Upper lobe of left lung (tissue), 6 donors: ENCODE measurements around the gene ZMAT3. TPM values are rescaled to one million over a fixed set of nuclear protein-coding genes. Genes with fewer than 3 reads are reported as not detected.

Source experiments
- ATAC-seq, 2 donors: fragments of 200-7000 bp; cut with Tn5 transposase; one replicate each; pipeline ENCODE4 v1.9.1; 2022; ENCODE audit warnings: mild to moderate bottlenecking in 2 of 2, moderate library complexity in 2 of 2; ENCODE audit not compliant: low FRiP score in 2 of 2
- DNase-seq, 2 donors: peaks; one replicate each; pipeline ENCODE4 v3.0.0-alpha.2; 2019 to 2020
- H3K27ac ChIP-seq, 4 donors: fragments of 200-600 bp; sonication (generic); one replicate each; pipeline ENCODE4 v1.5.1; 2016 to 2019
- H3K27me3 ChIP-seq, 4 donors: fragments of 200-600 bp; sonication (generic); one replicate each; pipeline ENCODE4 v1.5.1; 2017 to 2019
- H3K36me3 ChIP-seq, 4 donors: fragments of 200-600 bp; sonication (generic); one replicate each; pipeline ENCODE4 v1.5.1; 2016 to 2019
- H3K4me1 ChIP-seq, 4 donors: fragments of 200-600 bp; sonication (generic); one replicate each; pipeline ENCODE4 v1.5.1; 2018 to 2019
- H3K4me3 ChIP-seq, 4 donors: fragments of 200-600 bp; sonication (generic); one replicate each; pipeline ENCODE4 v1.5.1; 2017 to 2019; ENCODE audit warnings: mild to moderate bottlenecking in 2 of 4, moderate library complexity in 1 of 4
- H3K9me3 ChIP-seq, 4 donors: fragments of 200-600 bp; sonication (generic); one replicate each; pipeline ENCODE4 v1.5.1; 2018 to 2019
- EP300 ChIP-seq, 4 donors: sonication (generic); formaldehyde crosslinking; IDR thresholded peaks; one replicate each; pipeline ENCODE4 v1.5.1; 2017; ENCODE audit warnings: antibody characterized with exemption in 4 of 4, control low read depth in 2 of 4
- WGBS, 2 donors: methylation state at CpG; one replicate each; pipeline ENCODE4 v1.1.5; 2017 to 2018; 5-methylcytosine and 5-hydroxymethylcytosine counted together
- small RNA-seq, 4 donors: library from RNA; depleted of rRNA; stranded (forward); fragments of <200 nt; gene quantifications; one replicate each; pipeline ENCODE3, GENCODE V24; 2016
- total RNA-seq, 6 donors: library from RNA; depleted of rRNA in 4 of 6; stranded (reverse); fragments of >200 nt in 4 of 6; gene quantifications; one replicate each; pipeline versions ENCODE4 v1.1.0 to v1.2.1, GENCODE V29; 2016 to 2021
- donor health status: DM: no; HTN: no; CAD: no; lungs with moderate emphysema.
- donor health status: DM: no; HTN: yes; CAD: no; lungs with severe emphysema.

ZMAT3 gene
- total RNA-seq, 6 donors from 2014 or later = 6.4 to 19.5 (median 13.1) TPM

DNA sequence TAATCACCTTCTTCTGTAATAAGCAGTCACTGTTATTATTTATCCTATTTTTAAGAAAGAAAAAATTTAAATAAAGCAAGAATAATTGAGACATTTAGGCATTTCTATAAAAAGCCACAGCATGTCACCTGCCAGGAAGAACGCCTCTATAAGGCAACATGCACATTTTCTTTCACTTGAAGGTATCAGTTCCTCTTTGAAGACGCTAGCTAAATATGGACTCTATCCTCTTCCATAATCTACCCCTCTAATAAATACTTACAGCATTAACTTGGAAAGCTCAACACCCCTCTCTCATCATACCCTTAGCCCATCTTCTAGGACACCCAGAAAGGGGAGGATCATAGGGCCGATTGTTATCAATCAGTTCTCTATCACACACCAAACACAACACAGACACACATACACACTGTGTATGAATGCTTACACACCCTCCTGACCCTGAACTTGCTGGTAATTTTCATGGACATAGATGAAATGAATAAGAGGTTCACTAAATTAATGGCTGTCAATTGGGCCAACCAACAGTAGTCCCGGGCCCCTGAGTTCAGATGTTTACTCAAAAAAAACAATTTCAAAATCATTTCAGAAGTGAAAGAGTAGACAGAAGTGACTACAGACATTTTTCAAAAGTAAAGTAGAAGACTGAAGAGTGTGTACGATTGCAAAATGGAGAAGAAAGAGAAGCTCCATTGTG lies 102.5 kb downstream of the ZMAT3 start:
- no peak overlapping the region for H3K27ac ChIP-seq
- no peaks in the 10 kb centered on the region for H3K27me3 ChIP-seq
- H3K36me3 ChIP-seq = no peaks in the 10 kb centered on the region
- H3K4me3 ChIP-seq = no peak overlapping the region
- DNase-seq = no peak
- 62 to 75% methylated on average over 5 of the region's 5 CpGs for WGBS, 2 donors
- peaks cover 0 to 2% (median 0%) of the 10 kb centered on the region in 4 donors for H3K9me3 ChIP-seq
- no peak for ATAC-seq
- TF ChIP-seq EP300 (IDR thresholded peaks at IDR 0.05) = no peak
- H3K4me1 ChIP-seq = peaks cover 0 to 12% (median 0%) of the 10 kb centered on the region in 4 donors

Small RNA genes within 50 kb of the gene (small RNA-seq; reads per million reads assigned to genes)
- 0 reads per million in 4 donors for gene RF00019

Other genes with a start within 250 kb of the ZMAT3 start
- 10 to 100 TPM in 5 of 6 donors, 1 to 10 TPM in 1; 7.3 to 37.6 (median 23.5) TPM for gene PIK3CA, start 76.5 kb upstream of the ZMAT3 start, total RNA-seq
- 1 to 10 TPM; 1.3 to 3.1 (median 2.0) TPM for gene KCNMB3, start 179.3 kb upstream of the ZMAT3 start, total RNA-seq